NCI-H226 (cell line): ENCODE results near the gene CCDC192.
"Not testable (repeated sequence)": the region's sequence is repeated elsewhere in the genome, so short reads cannot be mapped to it uniquely, and the experiment has no call there.

Experiments
- DNase-seq: peaks from one replicate; pipeline ENCODE4 v3.0.0-alpha.2; 2015

CCDC192 gene

GRCh38 chr5:127700237-127700766, 2.9 kb upstream of the CCDC192 start:
- no peak for DNase-seq

DNA sequence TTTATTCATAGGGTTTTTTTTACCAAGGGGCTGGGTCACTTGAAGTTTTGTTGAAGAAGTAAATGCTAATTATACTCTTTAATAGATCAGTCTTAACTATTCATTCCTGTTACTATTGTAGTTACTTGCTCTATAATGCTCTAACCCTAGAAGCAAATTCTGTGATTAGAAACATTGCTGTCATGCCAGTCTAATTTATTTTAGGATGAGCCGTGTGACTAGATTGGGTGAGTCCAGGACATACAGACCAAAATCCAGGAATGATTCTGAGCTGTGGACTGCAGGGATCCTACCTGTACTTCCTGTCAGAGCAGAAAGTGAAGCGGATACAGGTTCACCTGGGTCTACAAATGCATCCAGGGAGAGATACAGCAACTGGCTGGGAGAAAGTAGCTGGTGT, 757 bp upstream of the CCDC192 start:
- DNase-seq, result no peak

DNA sequence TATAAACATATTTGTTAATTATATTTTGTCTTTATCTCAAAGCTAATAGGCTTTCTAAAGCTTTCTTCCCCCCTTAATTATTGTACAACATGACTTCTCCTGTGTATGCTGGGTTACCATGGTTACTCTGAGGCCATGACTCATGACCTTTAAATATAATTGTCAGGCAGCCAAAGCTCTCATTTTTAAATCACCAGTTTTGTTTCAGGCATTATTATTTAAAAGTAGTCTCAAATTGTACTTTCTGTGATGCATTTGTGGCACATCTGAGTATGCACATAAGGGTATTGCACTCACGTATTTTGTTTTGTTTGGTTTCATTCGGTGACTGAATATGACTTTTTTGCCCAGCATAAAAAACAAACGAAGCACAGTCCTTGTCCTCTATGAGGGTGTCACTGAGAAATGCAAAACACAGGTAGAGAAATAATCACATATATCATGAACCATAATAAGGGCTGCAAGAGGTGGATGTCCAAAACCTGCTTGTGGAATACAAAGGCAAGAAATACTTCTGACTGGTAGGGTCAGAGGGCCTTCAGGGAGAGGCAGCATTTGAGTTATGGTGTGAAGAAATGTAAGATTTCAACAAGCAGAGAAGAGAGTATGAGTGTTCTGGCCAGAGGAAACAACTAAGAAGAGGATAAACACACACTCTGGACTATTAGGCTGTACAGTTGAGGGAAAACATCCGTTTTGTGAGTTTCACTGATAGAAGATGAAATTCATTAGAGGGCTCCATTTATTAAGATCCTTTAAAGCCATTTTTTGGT, 2.1 kb downstream of the CCDC192 start:
- peak; percentile 21 for DNase-seq

DNA sequence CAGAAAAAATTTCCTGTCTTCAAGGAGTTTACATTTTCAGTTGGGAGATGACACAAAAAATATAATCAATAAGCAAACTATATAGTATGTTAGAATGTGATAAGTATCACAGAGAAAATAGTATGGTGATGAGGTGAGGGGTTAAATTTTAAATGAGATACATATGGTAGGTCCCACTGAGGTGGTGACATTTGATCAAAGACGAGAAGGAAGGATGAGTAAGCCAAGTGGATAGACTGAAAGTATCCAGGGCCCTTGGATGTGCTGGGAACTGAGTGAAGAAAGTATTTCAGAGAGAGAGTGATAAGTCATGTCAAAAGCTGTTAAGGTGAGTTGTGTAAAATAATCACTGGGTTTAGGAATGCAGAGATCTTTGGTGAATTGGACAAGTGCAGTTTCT, 3.5 kb downstream of the CCDC192 start:
- no peak for DNase-seq

GRCh38 chr5:127707209-127707608, 4.0 kb downstream of the CCDC192 start:
- DNase-seq, result no peak

DNA sequence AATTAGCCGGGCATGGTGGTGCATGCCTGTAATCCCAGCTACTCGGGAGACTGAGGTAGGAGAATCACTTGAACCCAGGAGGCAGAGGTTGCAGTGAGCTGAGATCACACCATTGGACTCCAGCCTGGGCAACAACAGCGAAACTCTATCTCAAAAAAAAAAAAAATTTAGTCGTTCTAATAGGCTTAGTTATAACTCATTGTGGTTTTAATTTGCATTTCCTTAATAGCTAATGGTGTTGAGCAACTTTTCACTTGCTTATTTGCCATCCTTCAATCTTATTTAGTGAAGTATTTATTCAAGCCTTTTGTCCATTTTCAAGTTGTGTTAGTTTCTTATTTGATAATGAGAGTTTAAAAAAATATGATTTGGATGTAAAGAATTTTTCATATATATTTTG, 9.9 kb downstream of the CCDC192 start:
- DNase-seq, result not testable (repeated sequence)

DNA sequence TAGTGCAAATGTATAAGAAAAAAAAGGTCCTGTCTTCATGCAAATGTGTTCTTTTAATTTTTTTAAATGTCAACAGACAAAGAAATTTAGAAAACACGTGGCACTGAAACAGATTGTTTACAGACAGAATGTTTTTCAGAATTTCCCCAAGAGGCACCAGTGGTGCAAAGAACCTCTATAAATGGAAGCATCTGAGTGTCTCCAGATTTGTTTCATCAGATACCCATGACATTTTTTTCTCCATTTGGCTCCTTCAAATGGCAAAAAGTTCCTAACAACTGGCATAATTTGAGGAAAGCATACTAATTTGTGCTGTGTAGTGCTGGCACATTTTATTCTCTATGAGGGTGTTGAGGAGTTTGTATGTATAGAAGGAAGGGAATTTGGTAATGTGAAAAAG, 15.0 kb downstream of the CCDC192 start:
- no peak for DNase-seq

GRCh38 chr5:127723571-127723970, 20.4 kb downstream of the CCDC192 start:
- peak; percentile 57 for DNase-seq

DNA sequence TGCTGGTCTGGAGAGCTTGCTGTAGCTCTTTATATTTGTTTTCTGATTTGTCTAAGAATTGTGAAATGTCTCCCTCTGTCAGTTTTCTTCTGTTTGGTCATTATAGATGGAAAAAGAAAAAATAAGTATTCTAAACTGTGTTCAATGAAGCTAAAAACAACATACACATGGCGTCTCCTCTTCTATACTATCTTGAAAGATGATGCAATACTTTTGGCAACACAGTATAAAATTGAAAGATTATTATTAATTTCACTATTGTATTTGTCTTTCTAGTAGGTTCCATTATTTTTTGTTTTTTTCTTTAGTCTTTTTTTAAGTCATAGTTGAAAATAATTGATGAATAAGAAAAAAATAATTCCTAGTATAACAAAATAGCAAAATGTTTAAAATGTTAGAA, 22.5 kb downstream of the CCDC192 start:
- DNase-seq, result no peak

DNA sequence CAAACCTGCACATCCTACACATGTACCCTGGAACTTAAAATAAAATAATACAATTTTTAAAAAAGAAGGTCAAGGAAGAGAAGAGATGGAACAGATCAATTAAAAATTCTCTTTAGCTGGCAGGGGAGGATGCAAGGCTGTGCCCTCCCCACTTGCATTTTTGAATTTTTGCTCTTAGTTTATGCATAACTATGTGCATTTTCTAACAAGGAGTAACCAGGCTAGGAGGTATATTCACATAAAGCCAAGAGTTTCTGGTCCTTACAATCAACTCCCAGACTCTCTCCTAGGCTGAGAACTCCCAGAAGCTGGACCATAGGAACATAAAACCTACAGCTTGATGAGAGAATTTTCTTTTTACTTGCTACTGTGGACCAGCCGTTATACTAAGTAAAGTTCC, 29.8 kb downstream of the CCDC192 start:
- DNase-seq, result no peak

GRCh38 chr5:127739348-127739747, 36.2 kb downstream of the CCDC192 start:
- not testable (repeated sequence) for DNase-seq

DNA sequence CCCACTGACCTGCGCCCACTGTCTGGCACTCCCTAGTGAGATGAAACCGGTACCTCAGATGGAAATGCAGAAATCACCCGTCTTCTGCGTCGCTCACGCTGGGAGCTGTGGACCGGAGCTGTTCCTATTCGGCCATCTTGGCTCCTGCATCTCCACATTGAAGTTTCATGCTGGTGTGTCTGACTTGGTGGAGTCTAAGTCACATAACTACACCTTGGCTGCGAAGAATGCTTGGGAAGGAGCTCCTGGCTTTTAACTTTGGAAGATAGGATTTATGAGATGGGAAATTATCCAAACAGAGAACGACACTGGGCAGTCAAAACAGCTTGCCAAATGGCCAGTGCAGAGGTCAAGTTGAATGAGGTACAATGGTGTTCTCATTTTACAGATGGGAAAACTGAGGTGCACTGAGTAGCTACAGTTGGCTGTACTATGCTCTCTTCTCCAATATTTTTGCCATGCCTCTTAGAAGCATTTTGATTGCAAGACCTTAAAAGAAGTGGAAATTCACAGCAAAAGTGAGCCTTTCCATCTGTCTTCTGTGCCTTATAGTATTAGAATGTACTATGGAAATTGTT, 36.7 kb downstream of the CCDC192 start:
- DNase-seq, result no peak

DNA sequence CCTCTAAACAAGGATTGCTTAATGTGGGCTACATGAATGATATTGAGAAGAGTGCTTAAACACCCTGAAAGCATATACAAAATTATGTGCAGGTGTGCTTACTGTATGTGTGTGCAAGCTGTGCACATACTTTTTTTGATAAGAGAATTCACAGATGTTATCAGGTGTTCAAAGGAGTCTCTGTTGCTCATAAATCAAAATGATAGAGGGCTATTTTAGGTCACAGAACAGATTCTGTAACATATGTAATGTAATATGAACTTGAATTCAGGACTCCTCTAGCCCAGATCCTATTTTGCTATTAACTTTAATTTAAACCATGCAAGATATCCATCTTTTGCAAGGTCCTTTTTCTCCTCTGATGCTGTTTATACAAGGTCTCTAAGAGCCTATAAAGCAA, 38.2 kb downstream of the CCDC192 start:
- no peak for DNase-seq

DNA sequence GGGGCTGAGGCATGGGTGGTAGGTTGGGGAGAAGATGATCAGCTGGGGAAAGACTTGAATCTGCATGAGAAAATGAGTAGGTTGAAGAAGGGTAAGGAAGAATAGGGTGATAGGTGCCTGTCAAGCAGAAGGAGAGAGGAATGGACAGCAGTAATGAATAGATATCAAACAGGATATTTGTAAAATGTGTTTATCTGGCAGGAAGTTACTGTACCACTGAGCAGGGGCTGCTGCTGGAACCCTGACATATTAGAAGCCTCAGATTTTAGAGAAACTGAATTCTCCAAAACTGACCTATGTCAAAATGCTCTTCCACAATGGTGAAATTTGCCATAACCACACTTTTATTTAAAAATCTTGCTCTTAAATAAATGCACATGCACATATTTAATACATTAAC, 41.0 kb downstream of the CCDC192 start:
- DNase-seq, result no peak

GRCh38 chr5:127746756-127747155, 43.6 kb downstream of the CCDC192 start:
- DNase-seq, result no peak

DNA sequence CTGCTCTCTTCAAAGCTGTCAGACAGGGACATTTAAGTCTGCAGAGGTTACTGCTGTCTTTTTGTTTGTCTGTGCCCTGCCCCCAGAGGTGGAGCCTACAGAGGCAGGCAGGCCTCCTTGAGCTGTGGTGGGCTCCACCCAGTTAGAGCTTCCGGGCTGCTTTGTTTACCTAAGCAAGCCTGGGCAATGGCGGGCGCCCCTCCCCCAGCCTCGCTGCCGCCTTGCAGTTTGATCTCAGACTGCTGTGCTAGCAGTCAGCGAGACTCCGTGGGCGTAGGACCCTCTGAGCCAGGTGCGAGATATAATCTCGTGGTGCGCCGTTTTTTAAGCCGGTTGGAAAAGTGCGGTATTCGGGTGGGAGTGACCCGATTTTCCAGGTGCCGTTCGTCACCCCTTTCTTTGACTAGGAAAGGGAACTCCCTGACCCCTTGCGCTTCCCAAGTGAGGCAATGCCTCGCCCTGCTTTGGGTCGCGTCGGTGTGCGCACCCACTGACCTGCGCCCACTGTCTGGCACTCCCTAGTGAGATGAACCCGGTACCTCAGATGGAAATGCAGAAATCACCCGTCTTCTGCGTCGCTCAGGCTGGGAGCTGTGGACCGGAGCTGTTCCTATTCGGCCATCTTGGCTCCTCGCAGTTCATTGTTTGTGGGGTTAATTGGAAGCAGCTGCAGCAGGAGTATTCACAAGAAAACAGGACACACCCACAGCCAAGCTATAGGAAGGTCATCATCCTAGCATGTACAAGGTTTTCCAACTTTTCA, 49.5 kb downstream of the CCDC192 start:
- DNase-seq, result not testable (repeated sequence)

DNA sequence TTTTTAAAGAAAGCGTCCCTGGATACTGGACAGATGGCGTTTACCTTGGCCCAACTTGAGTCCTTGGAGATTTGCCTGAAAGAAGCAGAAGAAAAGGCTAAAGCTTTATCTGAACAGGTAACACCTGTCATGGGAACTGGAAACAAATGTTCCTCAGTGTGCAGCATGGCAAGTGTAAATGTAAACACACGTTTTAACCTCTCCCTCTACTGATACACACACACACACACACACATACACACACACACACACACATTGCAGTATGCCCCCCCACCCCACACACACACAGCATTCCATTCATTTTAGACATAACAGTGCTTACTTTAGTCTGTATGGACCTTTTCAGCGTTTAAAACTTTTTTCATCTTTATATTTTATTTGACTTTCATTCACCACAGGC, 51.1 kb downstream of the CCDC192 start:
- peak; percentile 3 for DNase-seq

DNA sequence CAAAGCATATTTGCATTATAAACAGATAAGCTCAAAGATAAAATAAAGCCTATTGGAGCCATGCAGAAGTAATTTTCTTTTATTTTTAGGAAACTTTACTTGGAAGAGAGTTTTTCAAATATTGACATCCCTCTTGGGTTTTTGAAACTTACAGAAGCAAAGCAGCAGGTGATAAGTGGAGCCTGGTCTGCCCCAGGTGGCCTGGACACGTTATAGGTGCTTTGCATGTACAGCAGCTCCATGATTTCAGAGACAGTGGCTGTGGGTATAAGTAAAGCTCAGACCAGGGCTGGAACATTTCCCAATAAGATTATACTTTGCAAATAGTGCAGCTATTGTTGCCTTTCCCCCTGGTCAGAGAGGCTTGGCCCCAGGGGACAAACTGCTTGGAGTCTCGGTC, 51.5 kb downstream of the CCDC192 start:
- no peak for DNase-seq

DNA sequence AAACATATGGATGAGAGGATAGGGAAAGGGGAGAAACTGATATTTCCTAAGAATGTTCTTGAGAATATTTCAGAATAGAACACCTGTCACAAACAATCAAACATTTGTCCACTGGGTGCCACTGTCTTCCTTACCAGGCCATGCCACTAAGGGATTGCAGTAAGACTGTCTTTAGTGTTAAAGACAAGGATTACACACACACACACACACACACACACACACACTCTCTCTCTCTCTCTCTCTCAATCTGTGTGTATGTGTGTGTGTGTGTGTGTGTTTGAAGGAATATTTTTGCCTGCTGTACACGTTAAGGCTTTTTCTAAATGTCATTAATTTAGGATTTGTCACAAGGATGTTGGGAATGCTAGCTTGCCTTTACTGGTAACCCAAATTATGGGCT, 54.4 kb downstream of the CCDC192 start:
- DNase-seq, result peak; percentile 18

GRCh38 chr5:127758766-127759283, 55.6 kb downstream of the CCDC192 start:
- DNase-seq, result peak; percentile 38

DNA sequence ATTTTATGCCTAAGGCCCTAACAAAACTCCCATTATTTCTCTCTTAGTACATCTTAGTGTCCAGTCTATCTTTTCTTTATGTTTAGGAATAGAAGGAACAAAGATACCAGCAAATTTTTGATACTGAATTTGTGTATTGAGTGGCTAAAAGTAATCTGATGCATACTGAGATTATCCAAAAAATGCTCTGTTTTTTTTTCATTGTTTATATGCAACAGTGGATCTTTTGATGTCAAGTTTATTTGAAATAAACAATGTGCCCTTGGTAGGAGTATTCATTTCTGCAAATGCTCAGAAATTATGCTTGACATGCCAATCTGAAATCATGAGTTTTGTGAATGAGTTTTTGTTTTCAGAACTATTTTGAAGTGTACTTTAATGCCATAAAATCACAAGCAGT, 58.7 kb downstream of the CCDC192 start:
- no peak for DNase-seq

DNA sequence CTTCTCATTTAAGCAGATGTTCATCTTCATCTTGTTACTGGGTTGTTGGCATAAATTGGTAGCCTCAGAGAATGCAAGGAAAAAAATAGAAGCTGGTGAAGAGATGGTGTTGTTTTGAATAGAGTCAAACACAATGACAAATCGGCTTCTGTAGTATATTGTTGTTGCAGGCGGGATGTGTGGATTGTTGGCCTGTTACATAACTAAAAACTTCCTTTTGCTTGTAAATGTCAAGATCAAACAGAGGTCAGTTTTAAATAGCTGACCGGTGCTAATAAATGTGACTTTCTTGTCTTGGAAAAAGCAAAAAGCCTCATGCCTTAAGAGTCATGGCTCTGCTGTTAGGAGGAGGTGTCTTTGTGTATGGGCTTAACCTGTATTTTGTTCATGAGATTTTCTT, 59.2 kb downstream of the CCDC192 start:
- no peak for DNase-seq

DNA sequence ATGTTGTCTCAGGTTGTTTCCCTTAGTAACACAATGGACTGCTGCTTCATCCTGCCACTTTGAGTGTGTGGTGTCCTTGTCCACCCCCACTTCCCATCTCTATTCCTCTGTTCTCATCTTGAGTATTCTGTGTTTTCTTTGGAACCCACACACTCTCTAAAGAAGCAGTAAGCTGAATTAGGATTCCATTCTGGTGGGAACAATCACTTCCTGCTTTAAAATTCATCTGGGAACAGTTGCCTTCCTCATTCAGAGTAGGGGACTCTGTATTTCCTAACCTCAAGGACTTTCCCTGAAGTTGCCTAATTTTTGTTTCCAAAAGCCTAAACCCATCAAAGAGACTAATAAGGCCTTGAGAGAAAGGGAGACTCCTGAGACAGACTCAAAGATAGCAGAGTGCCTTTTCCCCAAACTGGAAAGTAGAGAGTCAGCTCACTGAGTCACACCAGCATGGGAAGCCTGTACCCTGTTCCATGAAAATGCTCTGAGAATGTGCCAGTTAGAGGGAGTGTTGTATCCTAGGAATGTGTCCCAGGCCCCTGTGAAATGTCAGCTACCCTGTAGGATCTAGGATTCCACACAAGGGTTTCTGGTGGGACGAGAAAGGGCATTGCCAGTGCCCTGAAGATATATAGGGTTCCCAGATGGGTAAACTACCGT, 63.6 kb downstream of the CCDC192 start:
- DNase-seq, result no peak
